HG03342 (cell line): Measurements from ENCODE around the gene BSN.
A peak's percentile ranks its signal among the peaks of the same experiment; 100 is the strongest.

Experiments
- ATAC-seq: cut with Tn5 transposase; IDR thresholded peaks from one replicate; pipeline ENCODE4 v1.9.1; 2021; ENCODE audit warnings: mild to moderate bottlenecking, moderate library complexity; ENCODE audit not compliant: unreplicated experiment

The BSN gene

DNA sequence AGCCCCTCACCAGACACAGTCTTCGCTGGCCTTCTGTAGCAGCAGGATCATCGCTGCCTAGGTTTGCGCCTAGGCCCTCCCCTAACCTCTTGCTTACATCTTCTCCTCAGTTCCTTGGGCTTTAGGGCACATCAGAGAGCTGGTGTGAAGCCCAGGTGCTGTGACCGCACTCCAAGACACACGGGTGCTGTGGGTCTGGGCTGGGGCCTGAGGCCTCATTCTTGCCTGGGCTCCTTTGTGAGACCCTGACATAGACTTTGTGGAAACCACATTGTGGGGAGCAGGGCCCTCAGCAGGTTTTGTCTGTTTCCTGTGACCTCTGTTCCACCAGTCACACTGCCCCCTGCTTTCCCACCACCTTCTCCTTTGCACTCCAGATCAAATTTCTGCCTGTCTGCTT, 157.2 kb downstream of the BSN start:
- no peak for ATAC-seq

GRCh38 chr3:49712166-49712565, 157.9 kb downstream of the BSN start:
- no peak for ATAC-seq

DNA sequence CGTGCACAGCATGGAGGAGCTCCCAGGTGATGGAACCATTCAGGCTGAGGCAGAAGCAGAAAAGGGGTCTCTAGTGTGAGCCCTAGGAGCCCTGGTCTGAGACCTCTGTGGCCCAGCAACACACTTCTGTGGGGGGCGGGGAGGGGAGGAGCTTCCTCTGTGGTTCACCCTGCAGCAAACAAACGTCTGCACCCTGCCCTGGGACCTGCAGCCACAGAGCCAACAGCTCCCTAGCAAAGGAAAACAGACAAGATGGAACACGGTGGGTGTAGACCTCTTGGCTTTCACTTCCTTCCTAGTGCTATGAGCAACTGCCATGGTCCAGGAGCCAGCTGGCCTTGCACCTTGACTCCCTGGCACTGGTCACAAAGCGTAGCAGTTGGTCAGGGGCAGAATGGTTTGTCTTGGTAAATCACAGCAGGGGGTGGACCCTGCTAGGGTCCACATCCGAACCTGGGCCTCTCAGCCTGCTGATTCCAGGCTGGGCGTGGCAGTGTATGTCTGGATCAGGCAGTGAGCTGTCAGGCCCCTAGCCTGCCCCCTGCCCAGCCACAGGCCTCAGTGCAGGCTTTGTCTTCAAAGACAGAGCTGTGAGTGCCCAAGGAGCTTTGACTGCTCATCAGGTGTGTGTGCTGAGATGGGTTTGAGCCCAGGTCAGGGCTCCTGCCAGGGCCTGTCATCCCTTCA, 158.5 kb downstream of the BSN start:
- ATAC-seq: no peak

DNA sequence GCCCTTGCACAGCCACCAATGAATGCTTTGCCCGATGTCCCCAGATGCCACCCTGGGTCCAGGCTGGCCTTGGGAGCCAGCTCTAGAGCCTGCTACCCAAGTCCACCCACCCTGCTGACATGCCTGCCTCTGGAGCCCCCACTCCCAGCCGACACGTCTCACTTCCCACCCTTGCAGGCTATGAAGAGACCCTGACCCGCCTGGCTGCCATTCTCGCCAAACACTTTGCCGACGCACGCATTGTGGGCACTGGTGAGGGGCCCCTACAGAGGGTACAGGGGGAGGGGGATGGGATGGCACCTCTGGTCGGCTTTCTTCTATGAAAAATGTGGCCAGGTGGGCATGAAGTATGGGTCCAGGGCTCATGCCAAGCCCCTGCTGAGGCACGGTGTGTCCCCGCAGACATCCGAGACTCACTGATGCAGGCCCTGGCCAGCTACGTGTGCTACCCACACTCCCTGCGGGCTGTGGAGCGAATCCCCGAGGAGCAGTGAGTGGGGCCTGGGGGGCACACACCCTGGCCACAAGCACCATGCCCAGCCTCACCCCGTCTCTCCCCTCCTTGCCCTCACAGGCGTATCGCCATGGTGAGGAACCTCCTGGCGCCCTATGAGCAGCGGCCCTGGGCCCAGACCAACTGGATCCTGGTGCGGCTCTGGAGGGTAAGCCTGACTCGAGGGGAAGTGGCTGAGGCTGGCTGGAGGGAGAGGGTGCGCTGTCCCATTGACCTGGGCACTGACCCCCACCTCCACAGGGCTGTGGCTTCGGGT, 159.2 kb downstream of the BSN start:
- ATAC-seq: no peak

- ATAC-seq: no peak
Measured at GRCh38 chr3:49714728-49715550, 160.7 kb downstream of the BSN start.

GRCh38 chr3:49715611-49716121, 161.4 kb downstream of the BSN start:
- no peak for ATAC-seq

GRCh38 chr3:49716169-49716568, 161.9 kb downstream of the BSN start:
- ATAC-seq: no peak

GRCh38 chr3:49716691-49717210, 162.5 kb downstream of the BSN start:
- no peak for ATAC-seq

DNA sequence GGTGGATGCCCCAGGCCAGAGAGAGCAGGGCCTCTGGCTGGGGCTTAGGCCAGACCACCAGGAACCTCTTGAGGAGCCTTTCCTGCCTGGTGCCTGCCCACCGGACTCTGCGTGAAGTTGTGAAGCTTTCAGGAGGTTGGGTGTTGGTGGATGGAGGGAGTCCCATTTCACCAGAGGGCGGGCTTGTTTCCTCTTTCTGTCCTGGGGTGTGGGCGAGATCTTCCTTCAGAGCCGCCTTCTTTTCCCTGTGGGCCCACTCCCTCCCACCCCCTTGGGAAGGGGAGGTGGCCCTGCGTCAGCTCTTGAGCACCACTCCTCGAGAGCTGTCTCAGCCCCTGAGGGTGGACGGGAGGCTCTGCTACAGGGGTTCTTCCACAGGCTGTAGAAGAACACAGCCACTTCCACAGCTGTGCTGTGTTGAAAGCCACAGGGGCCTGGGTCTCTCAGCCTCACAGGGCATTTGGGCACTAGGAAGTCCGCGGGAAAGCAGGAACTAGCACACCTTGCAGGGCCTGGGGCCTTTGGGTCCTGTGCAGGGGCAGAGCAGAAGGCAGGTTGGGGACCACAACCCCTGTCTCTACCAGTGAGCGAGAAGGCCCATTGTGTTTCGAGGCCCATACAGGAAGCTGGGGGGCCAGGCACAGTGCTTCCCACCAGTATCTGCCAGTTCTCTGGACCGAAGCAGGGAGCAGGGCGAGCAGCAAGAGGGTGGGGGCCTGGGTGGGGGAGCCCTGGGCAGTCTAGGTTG, 163.1 kb downstream of the BSN start:
- ATAC-seq: no peak

GRCh38 chr3:49717959-49718857, 163.9 kb downstream of the BSN start:
- ATAC-seq: no peak

DNA sequence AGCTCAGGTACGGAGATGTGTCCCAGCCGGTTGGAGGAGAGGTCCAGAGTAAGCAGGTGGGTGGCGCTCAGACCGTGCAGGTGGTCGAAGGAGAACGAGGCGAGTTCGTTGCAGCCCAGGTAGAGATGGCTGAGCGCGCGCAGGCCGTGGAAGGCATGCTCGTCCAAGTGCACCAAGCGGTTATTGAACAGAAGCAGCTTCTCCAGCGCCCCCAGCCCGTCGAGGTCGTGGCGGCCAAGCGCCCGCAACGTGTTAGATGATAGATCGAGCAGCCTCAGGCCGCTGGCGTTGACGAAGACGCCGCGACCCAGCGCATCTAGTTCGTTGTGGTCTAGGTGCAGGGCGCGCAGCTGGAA, 164.6 kb downstream of the BSN start:
- no peak for ATAC-seq

- ATAC-seq: peak; percentile 50
Measured at GRCh38 chr3:49719214-49719884, 165.1 kb downstream of the BSN start, which contains the start of gene AMIGO3. Gene AMIGO3 (minus strand): TSS chr3:49719684. CDS start chr3:49719465, 219 bp downstream.
